ENCODE results near the gene PPP1R16B.

Gene PPP1R16B

DNA sequence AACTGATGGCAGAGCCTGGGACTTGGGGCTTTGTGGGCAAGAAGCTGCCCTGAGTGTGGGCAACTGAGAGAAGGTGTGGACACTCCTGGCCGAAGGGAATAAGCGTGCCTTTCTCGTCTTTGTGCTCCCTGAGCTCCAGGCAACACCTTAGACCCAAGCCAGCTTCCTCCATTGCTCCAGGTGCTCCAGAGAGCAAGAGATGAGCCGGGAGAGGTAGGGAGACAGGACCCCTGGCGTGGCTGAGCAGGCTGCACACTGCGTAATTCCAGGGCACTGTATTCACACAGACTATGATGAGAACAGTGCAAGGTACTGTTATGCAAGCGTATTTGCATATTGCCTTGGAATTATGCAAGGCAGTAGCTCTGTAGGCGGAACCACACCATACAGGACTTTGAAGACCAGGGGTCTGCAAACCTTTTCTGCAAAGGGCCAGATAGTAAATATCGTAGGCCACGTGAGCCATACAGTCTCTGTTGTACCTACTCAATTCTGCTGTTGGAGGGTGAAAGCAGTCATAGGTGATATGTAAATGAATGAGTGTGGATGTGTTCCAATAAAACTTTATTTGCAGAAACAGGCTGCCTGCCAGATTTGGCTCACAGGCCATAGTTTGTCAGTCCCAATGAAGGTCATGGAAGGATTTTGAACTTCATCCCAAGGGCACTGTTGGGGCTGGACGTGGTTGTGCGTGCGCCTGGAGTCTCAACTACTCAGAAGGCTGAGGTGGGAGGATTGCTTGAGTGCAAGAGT, 78.7 kb downstream of the PPP1R16B start:
- TF ChIP-seq FOXP2 (optimal IDR thresholded peaks at IDR 0.05; ENCODE audit: borderline replicate concordance, extremely low read depth, extremely low read length, insufficient read depth), result no peak
- TF ChIP-seq, protein P1, sequence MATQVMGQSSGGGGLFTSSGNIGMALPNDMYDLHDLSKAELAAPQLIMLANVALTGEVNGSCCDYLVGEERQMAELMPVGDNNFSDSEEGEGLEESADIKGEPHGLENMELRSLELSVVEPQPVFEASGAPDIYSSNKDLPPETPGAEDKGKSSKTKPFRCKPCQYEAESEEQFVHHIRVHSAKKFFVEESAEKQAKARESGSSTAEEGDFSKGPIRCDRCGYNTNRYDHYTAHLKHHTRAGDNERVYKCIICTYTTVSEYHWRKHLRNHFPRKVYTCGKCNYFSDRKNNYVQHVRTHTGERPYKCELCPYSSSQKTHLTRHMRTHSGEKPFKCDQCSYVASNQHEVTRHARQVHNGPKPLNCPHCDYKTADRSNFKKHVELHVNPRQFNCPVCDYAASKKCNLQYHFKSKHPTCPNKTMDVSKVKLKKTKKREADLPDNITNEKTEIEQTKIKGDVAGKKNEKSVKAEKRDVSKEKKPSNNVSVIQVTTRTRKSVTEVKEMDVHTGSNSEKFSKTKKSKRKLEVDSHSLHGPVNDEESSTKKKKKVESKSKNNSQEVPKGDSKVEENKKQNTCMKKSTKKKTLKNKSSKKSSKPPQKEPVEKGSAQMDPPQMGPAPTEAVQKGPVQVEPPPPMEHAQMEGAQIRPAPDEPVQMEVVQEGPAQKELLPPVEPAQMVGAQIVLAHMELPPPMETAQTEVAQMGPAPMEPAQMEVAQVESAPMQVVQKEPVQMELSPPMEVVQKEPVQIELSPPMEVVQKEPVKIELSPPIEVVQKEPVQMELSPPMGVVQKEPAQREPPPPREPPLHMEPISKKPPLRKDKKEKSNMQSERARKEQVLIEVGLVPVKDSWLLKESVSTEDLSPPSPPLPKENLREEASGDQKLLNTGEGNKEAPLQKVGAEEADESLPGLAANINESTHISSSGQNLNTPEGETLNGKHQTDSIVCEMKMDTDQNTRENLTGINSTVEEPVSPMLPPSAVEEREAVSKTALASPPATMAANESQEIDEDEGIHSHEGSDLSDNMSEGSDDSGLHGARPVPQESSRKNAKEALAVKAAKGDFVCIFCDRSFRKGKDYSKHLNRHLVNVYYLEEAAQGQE (IDR thresholded peaks at IDR 0.05; ENCODE audit: insufficient read depth in 1 of 2, low read depth in 2 of 2, low read length in 2 of 2), result no peak
- no peak for TF ChIP-seq SIN3A (IDR thresholded peaks at IDR 0.05; ENCODE audit: borderline replicate concordance, insufficient read depth, low read length)
- no peak for TF ChIP-seq POLR2AphosphoS5 (IDR thresholded peaks at IDR 0.05; ENCODE audit: low read depth, low read length)
- no peak for TF ChIP-seq TAF1 (IDR thresholded peaks at IDR 0.05; ENCODE audit: borderline replicate concordance, insufficient read depth, low read length)

DNA sequence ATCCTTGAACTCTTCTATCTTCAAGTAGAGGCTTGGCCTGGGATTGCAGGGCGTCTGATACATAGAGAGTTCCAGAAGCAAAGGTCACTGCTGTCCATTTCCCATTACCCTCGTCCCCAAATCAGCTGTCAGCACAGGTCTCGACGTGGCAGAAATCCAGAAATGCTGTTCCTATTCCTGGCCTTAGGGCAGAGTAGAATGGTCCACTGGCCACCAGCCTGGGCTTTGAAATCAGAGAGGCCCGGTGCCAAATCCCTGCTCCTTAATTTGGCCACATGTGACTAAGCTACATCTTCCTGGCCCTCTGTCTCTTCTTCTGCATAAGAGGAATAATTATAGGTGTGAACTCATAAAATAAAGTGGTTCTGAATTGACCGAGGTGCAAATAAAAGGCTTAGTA, 79.9 kb downstream of the PPP1R16B start:
- TF ChIP-seq, protein P1 (IDR thresholded peaks at IDR 0.05; ENCODE audit: insufficient read depth in 1 of 2, low read depth in 2 of 2, low read length in 2 of 2), result no peak
- no peak for TF ChIP-seq POLR2AphosphoS5 (IDR thresholded peaks at IDR 0.05; ENCODE audit: low read depth, low read length)
- no peak for TF ChIP-seq FOXP2 (optimal IDR thresholded peaks at IDR 0.05; ENCODE audit: borderline replicate concordance, extremely low read depth, extremely low read length, insufficient read depth)
- TF ChIP-seq TAF1 (IDR thresholded peaks at IDR 0.05; ENCODE audit: borderline replicate concordance, insufficient read depth, low read length), result no peak
- TF ChIP-seq SIN3A (IDR thresholded peaks at IDR 0.05; ENCODE audit: borderline replicate concordance, insufficient read depth, low read length), result no peak

DNA sequence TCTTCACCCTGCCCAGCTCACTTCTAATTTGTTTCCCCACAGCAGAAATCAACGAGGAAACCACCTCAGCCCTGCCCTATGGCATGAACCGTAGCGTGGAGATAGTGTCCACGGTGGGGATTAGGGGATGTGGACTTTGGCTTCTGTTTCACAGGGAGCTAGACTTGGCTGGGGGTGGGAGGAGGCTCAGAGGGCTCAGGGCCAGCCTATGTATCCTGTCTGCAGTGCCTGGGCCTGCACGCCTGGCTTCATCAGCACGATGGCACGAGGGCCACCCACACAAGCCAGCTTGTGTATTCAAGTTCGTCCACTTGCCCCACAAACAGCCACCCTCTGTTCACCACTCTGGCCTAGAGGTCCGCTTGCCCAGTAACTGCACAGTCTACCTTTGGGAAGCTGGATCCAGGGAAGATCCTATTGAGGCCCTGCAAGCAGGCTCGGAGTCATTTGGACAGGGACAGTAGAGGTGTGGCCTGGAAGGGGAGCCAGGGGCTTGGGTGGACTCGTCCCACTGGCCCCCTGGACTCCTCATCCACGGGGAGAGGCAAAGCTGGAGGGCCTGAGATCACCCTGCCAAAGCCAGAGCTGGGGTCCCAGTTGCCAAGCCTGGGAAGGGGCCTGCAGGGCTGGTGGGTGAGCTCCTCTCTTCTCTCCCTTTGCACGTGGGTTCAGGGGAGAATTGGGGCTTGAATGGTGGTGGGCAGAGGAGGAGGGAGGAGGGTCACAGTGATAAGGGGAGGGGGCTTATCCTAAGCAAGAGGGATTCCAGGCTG, 82.7 kb downstream of the PPP1R16B start:
- TF ChIP-seq POLR2AphosphoS5 (IDR thresholded peaks at IDR 0.05; ENCODE audit: low read depth, low read length) (no peak), SIN3A (IDR thresholded peaks at IDR 0.05; ENCODE audit: borderline replicate concordance, insufficient read depth, low read length) (no peak), FOXP2 (optimal IDR thresholded peaks at IDR 0.05; ENCODE audit: borderline replicate concordance, extremely low read depth, extremely low read length, insufficient read depth) (no peak), TAF1 (IDR thresholded peaks at IDR 0.05; ENCODE audit: borderline replicate concordance, insufficient read depth, low read length) (no peak)
- TF ChIP-seq, protein P1 (IDR thresholded peaks at IDR 0.05; ENCODE audit: insufficient read depth in 1 of 2, low read depth in 2 of 2, low read length in 2 of 2), result no peak

DNA sequence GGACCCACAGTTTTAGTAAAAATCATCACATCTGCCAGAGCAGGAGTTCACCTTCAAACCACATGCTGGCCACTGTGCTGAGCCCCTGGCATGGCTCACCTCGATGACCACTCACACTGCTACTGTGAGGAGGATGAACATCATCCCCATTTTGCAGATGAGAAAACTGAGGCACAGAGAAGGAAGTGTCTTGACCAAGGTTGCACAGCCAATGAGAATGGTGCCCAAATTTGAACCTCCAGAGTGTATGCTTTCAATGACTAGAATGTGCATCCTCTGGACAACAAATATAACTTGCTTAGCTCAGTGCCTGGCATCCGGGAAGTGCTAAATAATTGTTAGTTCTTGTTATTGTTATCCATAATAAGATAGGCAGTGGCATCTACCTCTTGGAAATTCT, 83.6 kb downstream of the PPP1R16B start:
- TF ChIP-seq FOXP2 (optimal IDR thresholded peaks at IDR 0.05; ENCODE audit: borderline replicate concordance, extremely low read depth, extremely low read length, insufficient read depth) (no peak), POLR2AphosphoS5 (IDR thresholded peaks at IDR 0.05; ENCODE audit: low read depth, low read length) (no peak), SIN3A (IDR thresholded peaks at IDR 0.05; ENCODE audit: borderline replicate concordance, insufficient read depth, low read length) (no peak), TAF1 (IDR thresholded peaks at IDR 0.05; ENCODE audit: borderline replicate concordance, insufficient read depth, low read length) (no peak)
- TF ChIP-seq, protein P1 (IDR thresholded peaks at IDR 0.05; ENCODE audit: insufficient read depth in 1 of 2, low read depth in 2 of 2, low read length in 2 of 2), result no peak
